ENCODE measurements around the gene DPF1. TPM values are rescaled to one million over a fixed set of nuclear protein-coding genes. Genes with fewer than 3 reads are reported as not detected.

DPF1 gene
- total and polyA plus RNA-seq, 2 donors (not counting 1 experiment from before 2014, with no cell fraction given): 0.50 to 1.6 TPM

DNA sequence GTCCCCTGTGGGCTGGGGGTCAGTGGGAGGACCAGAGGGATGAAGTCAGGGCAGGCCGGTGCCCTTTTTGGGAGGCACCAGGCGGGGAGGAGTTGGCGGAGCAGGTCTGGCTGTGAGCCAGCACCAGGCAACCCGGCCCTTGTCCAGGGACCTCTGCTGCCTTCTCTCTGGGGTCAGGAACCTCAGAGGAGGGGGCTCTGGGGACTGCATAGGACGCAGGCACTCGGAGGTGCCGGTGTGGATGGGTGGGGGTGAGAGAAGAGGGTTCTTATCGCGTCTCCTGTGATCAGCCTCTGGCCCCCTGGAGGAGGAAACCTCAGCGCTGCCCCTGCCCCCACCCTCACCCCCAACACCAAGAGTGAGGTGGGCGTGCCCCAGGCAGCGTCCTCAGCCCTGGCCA lies 16.5 kb downstream of the DPF1 start:
- H3K9me3 ChIP-seq (ENCODE audit: control insufficient read depth, insufficient read depth, low read depth, low read length): no peaks in the 10 kb centered on the region
- no peak overlapping the region for H3K9ac ChIP-seq (ENCODE audit: insufficient read depth, low read length)
- H2AFZ ChIP-seq (ENCODE audit: low read length): no peak overlapping the region
- no peak overlapping the region for H3K4me3 ChIP-seq (replicated peaks in 1 of 4; ENCODE audit: control extremely low read depth in 1 of 4, insufficient read depth in 1 of 4, low read depth in 3 of 4, low read length in 4 of 4)
- H3K27ac ChIP-seq (ENCODE audit: insufficient read depth, low read length): no peak overlapping the region
- no peak for TF ChIP-seq EZH2 (IDR thresholded peaks at IDR 0.05; ENCODE audit: low read length, missing control alignments)
- TF ChIP-seq, protein P1, sequence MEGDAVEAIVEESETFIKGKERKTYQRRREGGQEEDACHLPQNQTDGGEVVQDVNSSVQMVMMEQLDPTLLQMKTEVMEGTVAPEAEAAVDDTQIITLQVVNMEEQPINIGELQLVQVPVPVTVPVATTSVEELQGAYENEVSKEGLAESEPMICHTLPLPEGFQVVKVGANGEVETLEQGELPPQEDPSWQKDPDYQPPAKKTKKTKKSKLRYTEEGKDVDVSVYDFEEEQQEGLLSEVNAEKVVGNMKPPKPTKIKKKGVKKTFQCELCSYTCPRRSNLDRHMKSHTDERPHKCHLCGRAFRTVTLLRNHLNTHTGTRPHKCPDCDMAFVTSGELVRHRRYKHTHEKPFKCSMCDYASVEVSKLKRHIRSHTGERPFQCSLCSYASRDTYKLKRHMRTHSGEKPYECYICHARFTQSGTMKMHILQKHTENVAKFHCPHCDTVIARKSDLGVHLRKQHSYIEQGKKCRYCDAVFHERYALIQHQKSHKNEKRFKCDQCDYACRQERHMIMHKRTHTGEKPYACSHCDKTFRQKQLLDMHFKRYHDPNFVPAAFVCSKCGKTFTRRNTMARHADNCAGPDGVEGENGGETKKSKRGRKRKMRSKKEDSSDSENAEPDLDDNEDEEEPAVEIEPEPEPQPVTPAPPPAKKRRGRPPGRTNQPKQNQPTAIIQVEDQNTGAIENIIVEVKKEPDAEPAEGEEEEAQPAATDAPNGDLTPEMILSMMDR (conservative IDR thresholded peaks at IDR 0.05 in 1 of 2, IDR thresholded peaks at IDR 0.05 in 1 of 2; ENCODE audit: low read depth in 1 of 2, low read length in 2 of 2): no peak
- DNase-seq (ENCODE audit: low read depth in 2 of 2): no peak
- H4K20me1 ChIP-seq (ENCODE audit: control insufficient read depth, extremely low read depth, insufficient read depth, low read length): no peaks in the 10 kb centered on the region
- no peaks in the 10 kb centered on the region for H3K27me3 ChIP-seq (ENCODE audit: control insufficient read depth, insufficient read depth, low read length)
- no peaks in the 10 kb centered on the region for H3K79me2 ChIP-seq (ENCODE audit: control insufficient read depth, insufficient read depth, low read length)
- H3K36me3 ChIP-seq (ENCODE audit: control insufficient read depth, insufficient read depth, low read length): peaks cover 2% of the 10 kb centered on the region
- H3K4me2 ChIP-seq (ENCODE audit: extremely low read depth, insufficient read depth, low read length): no peak overlapping the region
- peaks cover 8% of the 10 kb centered on the region for H3K4me1 ChIP-seq (ENCODE audit: control insufficient read depth, extremely low read depth, insufficient read depth, low read length)

GRCh38 chr19:38206928-38207327 lies 17.1 kb downstream of the DPF1 start:
- Histone ChIP-seq H3K4me2 (ENCODE audit: extremely low read depth, insufficient read depth, low read length) (no peak overlapping the region), H3K4me3 (replicated peaks in 1 of 4; ENCODE audit: control extremely low read depth in 1 of 4, insufficient read depth in 1 of 4, low read depth in 3 of 4, low read length in 4 of 4) (no peak overlapping the region), H3K9me3 (ENCODE audit: control insufficient read depth, insufficient read depth, low read depth, low read length) (no peaks in the 10 kb centered on the region), H4K20me1 (ENCODE audit: control insufficient read depth, extremely low read depth, insufficient read depth, low read length) (no peaks in the 10 kb centered on the region), H3K4me1 (ENCODE audit: control insufficient read depth, extremely low read depth, insufficient read depth, low read length) (peaks cover 8% of the 10 kb centered on the region), H3K27ac (ENCODE audit: insufficient read depth, low read length) (no peak overlapping the region), H3K79me2 (ENCODE audit: control insufficient read depth, insufficient read depth, low read length) (no peaks in the 10 kb centered on the region), H3K9ac (ENCODE audit: insufficient read depth, low read length) (no peak overlapping the region), H3K36me3 (ENCODE audit: control insufficient read depth, insufficient read depth, low read length) (peaks cover 3% of the 10 kb centered on the region), H3K27me3 (ENCODE audit: control insufficient read depth, insufficient read depth, low read length) (no peaks in the 10 kb centered on the region), H2AFZ (ENCODE audit: low read length) (no peak overlapping the region)
- TF ChIP-seq, protein P1 (conservative IDR thresholded peaks at IDR 0.05 in 1 of 2, IDR thresholded peaks at IDR 0.05 in 1 of 2; ENCODE audit: low read depth in 1 of 2, low read length in 2 of 2): no peak
- TF ChIP-seq EZH2 (IDR thresholded peaks at IDR 0.05; ENCODE audit: low read length, missing control alignments): no peak
- no peak for DNase-seq (ENCODE audit: low read depth in 2 of 2)

GRCh38 chr19:38206006-38206745 lies 17.8 kb downstream of the DPF1 start:
- Histone ChIP-seq H3K4me3 (replicated peaks in 1 of 4; ENCODE audit: control extremely low read depth in 1 of 4, insufficient read depth in 1 of 4, low read depth in 3 of 4, low read length in 4 of 4) (no peak overlapping the region), H3K9ac (ENCODE audit: insufficient read depth, low read length) (no peak overlapping the region), H3K9me3 (ENCODE audit: control insufficient read depth, insufficient read depth, low read depth, low read length) (no peaks in the 10 kb centered on the region), H3K4me1 (ENCODE audit: control insufficient read depth, extremely low read depth, insufficient read depth, low read length) (peaks cover 8% of the 10 kb centered on the region), H2AFZ (ENCODE audit: low read length) (no peak overlapping the region), H3K79me2 (ENCODE audit: control insufficient read depth, insufficient read depth, low read length) (no peaks in the 10 kb centered on the region), H3K27ac (ENCODE audit: insufficient read depth, low read length) (no peak overlapping the region), H3K4me2 (ENCODE audit: extremely low read depth, insufficient read depth, low read length) (no peak overlapping the region), H4K20me1 (ENCODE audit: control insufficient read depth, extremely low read depth, insufficient read depth, low read length) (no peaks in the 10 kb centered on the region), H3K27me3 (ENCODE audit: control insufficient read depth, insufficient read depth, low read length) (no peaks in the 10 kb centered on the region), H3K36me3 (ENCODE audit: control insufficient read depth, insufficient read depth, low read length) (peaks cover 4% of the 10 kb centered on the region)
- TF ChIP-seq EZH2 (IDR thresholded peaks at IDR 0.05; ENCODE audit: low read length, missing control alignments): no peak
- TF ChIP-seq, protein P1 (conservative IDR thresholded peaks at IDR 0.05 in 1 of 2, IDR thresholded peaks at IDR 0.05 in 1 of 2; ENCODE audit: low read depth in 1 of 2, low read length in 2 of 2): no peak
- DNase-seq (ENCODE audit: low read depth in 2 of 2): no peak
